Fibroblast of villous mesenchyme (primary cell): ENCODE results near the gene VPS13D. TPM values are rescaled to one million over a fixed set of nuclear protein-coding genes. Genes with fewer than 3 reads are reported as not detected.
"Not testable (repeated sequence)": the region's sequence is repeated elsewhere in the genome, so short reads cannot be mapped to it uniquely, and the experiment has no call there.

Experiments
- DNase-seq: peaks from one replicate; pipeline ENCODE4 v3.0.0-alpha.2; 2010; ENCODE audit warnings: low read depth
- H3K4me3 ChIP-seq: 2 replicates; pipeline ENCODE4 v1.5.1; 2011; ENCODE audit warnings: low read depth, mild to moderate bottlenecking, low read length
- total RNA-seq: library from RNA; depleted of rRNA; stranded (reverse); fragments of >200 nt; gene quantifications from 2 replicates; pipeline ENCODE4 v1.2.3, GENCODE V29; 2012
- TF ChIP-seq, protein P1 (sequence below): IDR thresholded peaks from 2 replicates; pipeline ENCODE4 v1.5.1; 2012; ENCODE audit warnings: low read depth, mild to moderate bottlenecking, low read length; ENCODE audit not compliant: insufficient read depth

The VPS13D gene
- total RNA-seq, 1 donor: 55.3 TPM

DNA sequence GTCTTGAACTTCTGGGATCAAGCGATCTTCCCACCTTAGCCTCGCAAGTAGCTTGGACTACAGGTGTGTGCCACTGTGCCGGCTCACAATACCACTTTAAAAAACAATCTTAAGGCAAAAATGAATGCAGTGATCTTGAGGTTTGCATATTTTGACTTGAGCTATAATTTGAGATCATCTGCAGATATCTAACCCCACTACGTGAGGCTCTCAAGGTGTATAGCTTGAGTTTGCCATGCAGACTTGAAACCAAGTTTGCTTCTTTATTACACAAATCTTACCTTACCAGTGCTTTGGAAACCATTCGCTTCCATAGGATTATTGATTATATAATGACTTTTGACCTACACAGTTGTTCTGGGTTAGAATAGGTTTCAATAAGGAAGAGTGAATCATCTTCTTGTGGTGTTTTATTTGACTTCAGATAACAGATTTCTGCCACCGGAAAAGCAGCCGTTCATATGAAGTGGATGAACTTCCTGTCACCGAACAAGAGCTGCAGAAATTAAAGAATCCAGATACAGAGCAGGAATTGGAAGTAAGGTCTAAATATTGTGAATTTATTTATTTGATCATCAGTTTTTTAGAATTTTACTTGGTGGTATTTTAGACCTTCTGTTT lies 155.1 kb downstream of the VPS13D start:
- H3K4me3 ChIP-seq: no peak overlapping the region
- DNase-seq: no peak
- TF ChIP-seq, protein P1, sequence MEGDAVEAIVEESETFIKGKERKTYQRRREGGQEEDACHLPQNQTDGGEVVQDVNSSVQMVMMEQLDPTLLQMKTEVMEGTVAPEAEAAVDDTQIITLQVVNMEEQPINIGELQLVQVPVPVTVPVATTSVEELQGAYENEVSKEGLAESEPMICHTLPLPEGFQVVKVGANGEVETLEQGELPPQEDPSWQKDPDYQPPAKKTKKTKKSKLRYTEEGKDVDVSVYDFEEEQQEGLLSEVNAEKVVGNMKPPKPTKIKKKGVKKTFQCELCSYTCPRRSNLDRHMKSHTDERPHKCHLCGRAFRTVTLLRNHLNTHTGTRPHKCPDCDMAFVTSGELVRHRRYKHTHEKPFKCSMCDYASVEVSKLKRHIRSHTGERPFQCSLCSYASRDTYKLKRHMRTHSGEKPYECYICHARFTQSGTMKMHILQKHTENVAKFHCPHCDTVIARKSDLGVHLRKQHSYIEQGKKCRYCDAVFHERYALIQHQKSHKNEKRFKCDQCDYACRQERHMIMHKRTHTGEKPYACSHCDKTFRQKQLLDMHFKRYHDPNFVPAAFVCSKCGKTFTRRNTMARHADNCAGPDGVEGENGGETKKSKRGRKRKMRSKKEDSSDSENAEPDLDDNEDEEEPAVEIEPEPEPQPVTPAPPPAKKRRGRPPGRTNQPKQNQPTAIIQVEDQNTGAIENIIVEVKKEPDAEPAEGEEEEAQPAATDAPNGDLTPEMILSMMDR: no peak

DNA sequence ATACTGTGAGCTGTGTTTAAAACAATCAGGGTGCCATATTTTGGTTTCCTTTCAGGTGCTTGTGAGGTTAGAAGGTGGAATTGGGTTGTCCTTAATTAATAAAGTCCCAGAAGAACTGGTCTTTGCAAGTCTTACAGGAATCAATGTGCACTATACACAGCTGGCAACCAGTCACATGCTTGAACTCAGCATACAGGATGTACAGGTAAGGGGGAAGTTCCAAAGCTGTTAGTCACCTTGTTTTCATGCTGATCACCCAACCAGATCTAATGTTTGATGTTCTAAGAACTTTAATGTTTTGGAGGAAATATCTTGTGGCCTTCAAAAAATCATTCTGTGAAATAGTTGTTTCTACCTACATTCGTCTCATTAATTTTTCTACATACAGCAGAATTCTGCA lies 156.3 kb downstream of the VPS13D start:
- H3K4me3 ChIP-seq: no peak overlapping the region
- DNase-seq: no peak
- TF ChIP-seq, protein P1: no peak

GRCh38 chr1:12387641-12388040 lies 157.8 kb downstream of the VPS13D start:
- no peak overlapping the region for H3K4me3 ChIP-seq
- no peak for DNase-seq
- TF ChIP-seq, protein P1: no peak

DNA sequence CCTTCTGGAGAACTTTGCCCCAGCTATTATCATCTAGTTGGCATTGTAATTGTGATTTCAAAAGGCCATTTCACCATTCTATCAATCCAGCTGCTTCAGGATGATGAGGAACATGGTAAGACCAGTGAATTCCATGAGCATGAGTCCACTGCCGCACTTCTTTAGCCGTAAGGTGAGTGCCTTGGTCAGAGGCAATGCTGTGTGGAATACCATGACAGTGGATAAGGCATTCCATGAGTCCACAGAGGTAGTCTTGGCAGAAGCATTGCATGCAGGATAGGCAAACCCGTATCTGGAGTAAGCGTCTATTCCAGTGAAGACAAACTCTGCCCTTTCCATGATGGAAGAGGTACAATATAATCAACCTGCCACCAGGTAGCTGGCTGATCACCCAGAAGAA lies 160.5 kb downstream of the VPS13D start:
- not testable (repeated sequence) for DNase-seq, H3K4me3 ChIP-seq

- H3K4me3 ChIP-seq: no peak overlapping the region
- DNase-seq: no peak
- TF ChIP-seq, protein P1: no peak
Observed at GRCh38 chr1:12397462-12398450, 167.9 kb downstream of the VPS13D start.

- TF ChIP-seq, protein P1: no peak
- DNase-seq: no peak
Observed at GRCh38 chr1:12398479-12398878, 168.6 kb downstream of the VPS13D start.

DNA sequence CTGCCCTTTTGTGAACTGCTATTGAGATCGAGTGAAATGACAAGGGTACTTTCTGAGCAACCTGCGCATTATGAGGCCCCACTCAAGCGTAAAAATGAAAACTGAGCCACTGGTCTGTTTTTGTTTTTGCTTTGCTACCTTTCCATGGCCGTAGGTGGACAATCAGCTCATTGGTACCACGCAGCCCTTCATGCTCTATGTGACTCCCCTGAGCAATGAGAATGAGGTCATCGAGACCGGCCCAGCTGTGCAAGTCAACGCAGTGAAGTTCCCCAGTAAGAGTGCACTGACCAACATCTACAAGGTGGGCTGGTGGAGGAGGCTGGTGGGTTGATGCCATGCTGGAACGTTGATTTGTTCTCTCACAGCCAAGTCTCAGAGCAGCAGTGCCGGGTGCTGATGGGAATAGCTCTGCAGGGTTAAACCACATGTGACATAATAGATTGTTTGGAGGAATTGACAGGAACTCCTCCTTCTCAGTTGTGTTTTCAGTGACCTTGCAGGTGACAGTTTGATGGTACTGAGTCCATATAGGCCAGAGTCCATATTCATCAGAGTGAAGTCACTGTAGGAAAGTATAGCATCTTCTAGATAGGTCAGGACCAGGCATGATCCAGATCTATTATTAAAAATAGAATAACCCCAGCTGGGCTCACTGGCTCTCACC lies 170.3 kb downstream of the VPS13D start:
- TF ChIP-seq, protein P1: no peak
- no peak for DNase-seq
- no peak overlapping the region for H3K4me3 ChIP-seq

More at GRCh38 chr1:12398479-12398878, 168.6 kb downstream of the VPS13D start:
- no peak overlapping the region for H3K4me3 ChIP-seq
